GM12892 (cell line): ENCODE results near the gene SDCBP2.

Source experiments
- POLR2A ChIP-seq: IDR thresholded peaks from 2 replicates; pipeline ENCODE4 v1.6.1; 2011; ENCODE audit warnings: low read depth, low read length, control low read depth
- POLR2AphosphoS5 ChIP-seq: IDR thresholded peaks from 2 replicates; pipeline ENCODE4 v1.6.1; 2011; ENCODE audit warnings: low read depth, low read length, control low read depth
- TAF1 ChIP-seq: IDR thresholded peaks from 2 replicates; pipeline ENCODE4 v1.6.1; 2011; ENCODE audit warnings: low read depth, mild to moderate bottlenecking, control low read depth, low read length, borderline replicate concordance

- TF ChIP-seq POLR2A (no peak), TAF1 (no peak), POLR2AphosphoS5 (no peak)
These were observed 33.5 kb upstream of the SDCBP2 start for GRCh38 chr20:1362484-1362883.
